Measurements from ENCODE around the gene GRB10. TPM values are rescaled to one million over a fixed set of nuclear protein-coding genes. Genes with fewer than 3 reads are reported as not detected.

Gene GRB10
- total and polyA plus RNA-seq, 9 donors, result 10.0 to 93.3 (median 27.8) TPM

DNA sequence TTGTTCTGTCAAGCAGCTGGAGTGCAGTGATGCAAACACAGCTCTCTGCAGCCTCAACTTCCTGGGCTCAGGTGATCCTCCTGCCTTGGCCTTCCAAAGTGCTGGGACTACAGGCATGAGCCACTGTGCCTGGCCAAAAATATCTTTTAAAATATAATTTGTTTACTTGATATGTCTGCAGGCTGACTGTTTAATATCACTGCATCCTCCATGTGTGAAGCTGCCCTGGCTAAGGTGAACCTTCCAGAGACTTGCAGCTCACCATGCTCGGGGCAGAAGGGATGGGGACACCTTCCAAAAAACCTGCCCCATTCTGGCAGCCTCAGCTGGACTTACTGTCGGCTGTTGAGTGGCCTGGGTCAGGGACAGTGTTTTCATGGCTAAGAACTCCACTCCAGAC, 159.9 kb downstream of the GRB10 start:
- H3K27ac ChIP-seq, result no peak overlapping the region
- no peak for DNase-seq
- TF ChIP-seq POLR2A (IDR thresholded peaks at IDR 0.05), result no peak
- no peak for TF ChIP-seq EP300 (IDR thresholded peaks at IDR 0.05)
- TF ChIP-seq, protein P1, sequence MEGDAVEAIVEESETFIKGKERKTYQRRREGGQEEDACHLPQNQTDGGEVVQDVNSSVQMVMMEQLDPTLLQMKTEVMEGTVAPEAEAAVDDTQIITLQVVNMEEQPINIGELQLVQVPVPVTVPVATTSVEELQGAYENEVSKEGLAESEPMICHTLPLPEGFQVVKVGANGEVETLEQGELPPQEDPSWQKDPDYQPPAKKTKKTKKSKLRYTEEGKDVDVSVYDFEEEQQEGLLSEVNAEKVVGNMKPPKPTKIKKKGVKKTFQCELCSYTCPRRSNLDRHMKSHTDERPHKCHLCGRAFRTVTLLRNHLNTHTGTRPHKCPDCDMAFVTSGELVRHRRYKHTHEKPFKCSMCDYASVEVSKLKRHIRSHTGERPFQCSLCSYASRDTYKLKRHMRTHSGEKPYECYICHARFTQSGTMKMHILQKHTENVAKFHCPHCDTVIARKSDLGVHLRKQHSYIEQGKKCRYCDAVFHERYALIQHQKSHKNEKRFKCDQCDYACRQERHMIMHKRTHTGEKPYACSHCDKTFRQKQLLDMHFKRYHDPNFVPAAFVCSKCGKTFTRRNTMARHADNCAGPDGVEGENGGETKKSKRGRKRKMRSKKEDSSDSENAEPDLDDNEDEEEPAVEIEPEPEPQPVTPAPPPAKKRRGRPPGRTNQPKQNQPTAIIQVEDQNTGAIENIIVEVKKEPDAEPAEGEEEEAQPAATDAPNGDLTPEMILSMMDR (IDR thresholded peaks at IDR 0.05), result no peak
- no peaks in the 10 kb centered on the region for H3K36me3 ChIP-seq
- 56 to 75% (median 68%) methylated on average over 2 of the region's 2 CpGs for WGBS, 3 donors
- no peak overlapping the region for H3K4me3 ChIP-seq
- H3K27me3 ChIP-seq, result no peaks in the 10 kb centered on the region
- intact Hi-C loops (cut with DNase I), result no loop called here
- H3K9me3 ChIP-seq, result no peaks in the 10 kb centered on the region
- H3K4me1 ChIP-seq (ENCODE audit: insufficient read depth), result peaks cover 3% of the 10 kb centered on the region

DNA sequence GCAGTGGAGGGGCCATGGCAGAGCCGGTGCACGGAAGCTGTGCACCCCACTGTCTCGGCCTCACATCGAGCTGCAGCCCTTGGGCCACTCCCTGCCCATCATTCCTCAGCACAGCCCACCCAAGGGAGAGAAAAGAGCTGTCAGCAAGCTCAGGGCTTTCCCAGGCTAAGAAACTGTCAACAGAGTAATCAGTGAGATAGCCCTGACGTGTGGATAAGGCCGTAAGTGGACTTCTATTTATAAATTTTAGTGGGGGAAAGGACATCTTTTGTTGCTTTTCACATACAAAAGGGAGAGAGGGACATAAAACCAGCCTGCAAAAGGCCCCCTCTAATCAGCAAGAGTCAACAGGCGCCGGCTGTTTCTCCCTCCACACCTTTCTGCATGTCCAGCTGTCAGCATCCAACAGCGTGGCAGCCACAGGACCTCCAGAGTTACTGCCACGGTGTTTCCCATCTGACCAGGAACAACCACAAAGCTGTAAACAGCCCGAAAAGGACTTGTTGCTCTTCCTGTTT, 160.7 kb downstream of the GRB10 start:
- intact Hi-C loops (cut with DNase I), result no loop called here
- WGBS, 3 donors, result 21 to 40% (median 27%) methylated on average over 11 of the region's 11 CpGs
- Histone ChIP-seq H3K4me1 (ENCODE audit: insufficient read depth) (peaks cover 3% of the 10 kb centered on the region), H3K27ac (no peak overlapping the region), H3K4me3 (no peak overlapping the region), H3K36me3 (no peaks in the 10 kb centered on the region), H3K27me3 (no peaks in the 10 kb centered on the region), H3K9me3 (no peaks in the 10 kb centered on the region)
- TF ChIP-seq EP300 (IDR thresholded peaks at IDR 0.05) (no peak), POLR2A (IDR thresholded peaks at IDR 0.05) (no peak)
- TF ChIP-seq, protein P1 (IDR thresholded peaks at IDR 0.05), result no peak
- no peak for DNase-seq

DNA sequence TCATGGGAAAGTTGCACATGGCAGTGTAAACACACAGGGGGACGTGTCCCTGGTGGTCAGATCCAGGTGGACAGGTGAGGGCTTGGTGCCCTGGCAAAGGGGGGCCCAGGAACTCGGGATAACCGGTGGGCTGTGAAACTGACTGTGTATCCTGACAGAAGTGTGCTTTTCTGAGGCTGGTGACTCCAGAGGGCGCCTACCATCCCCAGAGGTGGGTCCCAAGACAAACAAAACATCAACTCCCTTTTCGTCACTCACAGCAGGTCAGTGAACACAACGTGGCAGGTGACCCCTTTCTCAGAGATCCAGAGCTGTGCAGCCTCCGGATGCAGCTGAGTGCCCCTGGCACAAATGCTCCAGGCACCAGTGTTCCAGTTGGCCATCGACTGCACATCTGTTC, 161.5 kb downstream of the GRB10 start:
- Histone ChIP-seq H3K27me3 (no peaks in the 10 kb centered on the region), H3K4me3 (no peak overlapping the region), H3K36me3 (no peaks in the 10 kb centered on the region), H3K9me3 (no peaks in the 10 kb centered on the region), H3K27ac (no peak overlapping the region), H3K4me1 (ENCODE audit: insufficient read depth) (peaks cover 3% of the 10 kb centered on the region)
- TF ChIP-seq EP300 (IDR thresholded peaks at IDR 0.05) (no peak), POLR2A (IDR thresholded peaks at IDR 0.05) (no peak)
- DNase-seq, result no peak
- intact Hi-C loops (cut with DNase I), result no loop called here
- 66 to 84% (median 78%) methylated on average over 8 of the region's 8 CpGs for WGBS, 3 donors

DNA sequence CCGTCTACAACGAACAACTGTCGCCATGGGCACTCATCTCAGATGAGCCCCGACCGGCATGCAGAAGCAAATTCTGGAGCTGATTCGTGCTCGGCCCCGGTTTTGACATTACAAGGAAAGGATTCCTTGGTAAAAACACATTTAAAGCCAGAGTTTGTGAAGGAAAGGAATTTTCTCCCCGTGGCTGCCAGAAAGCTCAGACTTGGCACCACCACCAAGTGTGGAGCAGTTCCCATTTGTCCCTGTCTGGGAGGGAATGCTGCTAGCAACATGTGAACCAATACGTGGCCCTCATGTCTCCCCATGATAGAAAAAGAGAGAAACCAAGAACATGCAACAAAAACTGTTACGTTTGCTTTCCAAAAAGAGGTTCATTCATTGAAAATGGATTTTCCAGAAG, 162.3 kb downstream of the GRB10 start:
- no peak for TF ChIP-seq EP300 (IDR thresholded peaks at IDR 0.05)
- TF ChIP-seq POLR2A (IDR thresholded peaks at IDR 0.05), result no peak
- TF ChIP-seq, protein P1 (IDR thresholded peaks at IDR 0.05), result no peak
- 19 to 27% (median 24%) methylated on average over 11 of the region's 11 CpGs for WGBS, 3 donors
- Histone ChIP-seq H3K27me3 (no peaks in the 10 kb centered on the region), H3K4me1 (ENCODE audit: insufficient read depth) (peaks cover 3% of the 10 kb centered on the region), H3K4me3 (no peak overlapping the region), H3K27ac (no peak overlapping the region), H3K9me3 (no peaks in the 10 kb centered on the region), H3K36me3 (no peaks in the 10 kb centered on the region)
- intact Hi-C loops (cut with DNase I), result no loop called here
- DNase-seq, result no peak

DNA sequence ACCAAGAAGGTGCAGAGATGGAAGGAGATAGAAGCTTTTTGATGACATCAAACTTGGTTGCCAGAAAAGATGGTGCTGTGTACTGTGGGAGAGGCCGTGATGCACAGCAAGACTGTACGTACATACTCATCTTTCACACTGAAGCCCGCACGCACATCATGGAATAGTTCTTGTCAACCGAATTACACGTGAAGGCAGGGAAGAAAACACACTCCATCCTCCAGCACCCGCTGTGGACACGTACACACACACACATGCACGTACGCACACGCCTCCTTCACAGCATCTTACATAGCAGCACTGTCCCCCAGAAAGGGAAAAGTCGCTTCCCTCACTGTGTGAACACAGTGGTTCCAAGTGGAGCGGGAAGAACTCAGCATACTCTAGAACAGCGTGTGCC, 163.0 kb downstream of the GRB10 start:
- Histone ChIP-seq H3K27ac (no peak overlapping the region), H3K27me3 (no peaks in the 10 kb centered on the region), H3K36me3 (no peaks in the 10 kb centered on the region), H3K4me1 (ENCODE audit: insufficient read depth) (peaks cover 3% of the 10 kb centered on the region), H3K4me3 (no peak overlapping the region), H3K9me3 (no peaks in the 10 kb centered on the region)
- TF ChIP-seq, protein P1 (IDR thresholded peaks at IDR 0.05), result no peak
- TF ChIP-seq EP300 (IDR thresholded peaks at IDR 0.05) (no peak), POLR2A (IDR thresholded peaks at IDR 0.05) (no peak)
- no peak for DNase-seq
- intact Hi-C loops (cut with DNase I), result no loop called here
- 90 to 94% (median 91%) methylated on average over 14 of the region's 14 CpGs for WGBS, 3 donors

Measured in ovary (tissue), 9 donors.